Parathyroid adenoma (tissue), 2 donors: Measurements from ENCODE around the gene PANX1.

Experiments used
- H2AFZ ChIP-seq: fragments of 300-600 bp; sonication (generic); one replicate; pipeline ENCODE4 v1.7.0; 2017; ENCODE audit warnings: antibody characterized with exemption, mild to moderate bottlenecking
- H3K27ac ChIP-seq: fragments of 300-600 bp; sonication (generic); one replicate; pipeline ENCODE4 v1.7.0; 2017
- H3K27me3 ChIP-seq: fragments of 300-600 bp; sonication (generic); one replicate; pipeline ENCODE4 v1.7.0; 2017; ENCODE audit warnings: low read length; ENCODE audit not compliant: control insufficient read depth, insufficient read depth
- H3K36me3 ChIP-seq: fragments of 300-600 bp; sonication (generic); one replicate; pipeline ENCODE4 v1.7.0; 2017; ENCODE audit warnings: low read length; ENCODE audit not compliant: control insufficient read depth, insufficient read depth
- H3K4me1 ChIP-seq: fragments of 300-600 bp; sonication (generic); one replicate; pipeline ENCODE4 v1.7.0; 2017; ENCODE audit warnings: control low read depth
- H3K4me2 ChIP-seq: fragments of 300-600 bp; sonication (generic); one replicate; pipeline ENCODE4 v1.7.0; 2017; ENCODE audit warnings: low read length
- H3K4me3 ChIP-seq: fragments of 300-600 bp; sonication (generic); one replicate; pipeline ENCODE4 v1.7.0; 2017; ENCODE audit warnings: low read depth, low read length
- H3K79me2 ChIP-seq: fragments of 300-600 bp; sonication (generic); one replicate; pipeline ENCODE4 v1.7.0; 2017; ENCODE audit warnings: control low read depth
- H3K9ac ChIP-seq: fragments of 300-600 bp; sonication (generic); one replicate; pipeline ENCODE4 v1.7.0; 2017; ENCODE audit warnings: mild to moderate bottlenecking
- H3K9me3 ChIP-seq: fragments of 300-600 bp; sonication (generic); one replicate; pipeline ENCODE4 v1.7.0; 2017; ENCODE audit warnings: low read length; ENCODE audit not compliant: control insufficient read depth
- TF ChIP-seq, protein P1 (sequence below): fragments of 300-600 bp; sonication (generic); IDR thresholded peaks from one replicate; pipeline ENCODE4 v1.7.0; 2017; ENCODE audit warnings: antibody characterized with exemption, mild to moderate bottlenecking
- donor health status: primary hyperparathyroidism.

The PANX1 gene

DNA sequence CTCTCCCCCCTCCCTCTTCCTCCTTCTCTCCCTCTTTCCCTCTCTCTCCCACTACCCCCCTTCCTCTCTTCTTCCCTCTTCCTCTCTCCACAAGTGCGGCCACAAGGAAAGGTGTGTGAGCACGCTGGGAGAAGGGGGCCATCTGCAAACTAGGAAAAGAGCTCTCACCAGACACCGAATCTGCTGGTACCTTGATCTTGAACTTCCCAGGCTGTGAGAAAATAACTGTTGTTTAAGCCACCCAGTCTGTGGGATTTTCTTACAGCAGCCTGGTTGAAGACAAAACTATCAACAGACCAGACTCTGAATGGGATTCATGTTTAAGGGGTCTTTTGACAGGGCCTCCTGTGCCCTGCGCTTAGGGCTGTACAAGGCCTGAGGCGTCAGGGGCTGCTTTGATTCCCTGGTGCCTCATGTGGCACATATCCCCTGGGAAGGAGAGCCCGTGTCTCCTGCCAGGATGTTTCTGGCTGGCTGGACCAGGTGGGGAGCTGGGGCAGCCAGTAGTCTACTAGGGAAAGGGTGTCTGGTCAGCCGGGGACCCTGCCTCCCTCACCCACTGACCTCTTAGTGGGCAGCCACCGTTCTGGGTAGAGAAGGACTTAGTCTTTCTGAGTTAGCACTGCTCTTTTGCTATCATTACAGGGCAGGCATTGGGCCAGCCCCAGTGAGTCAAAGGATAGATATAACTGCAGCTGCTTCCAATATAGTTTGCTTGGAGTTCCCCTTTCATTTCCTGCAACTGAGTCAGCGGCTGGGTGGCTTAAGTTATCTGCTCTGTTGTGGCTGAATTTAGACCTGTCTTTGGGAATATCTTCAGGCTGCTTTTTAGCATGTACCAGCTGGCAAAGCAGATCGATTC is 6.2 kb downstream of the PANX1 start:
- peaks cover 5% of the 10 kb centered on the region for H3K4me1 ChIP-seq
- H3K9me3 ChIP-seq: no peaks in the 10 kb centered on the region
- TF ChIP-seq, protein P1, sequence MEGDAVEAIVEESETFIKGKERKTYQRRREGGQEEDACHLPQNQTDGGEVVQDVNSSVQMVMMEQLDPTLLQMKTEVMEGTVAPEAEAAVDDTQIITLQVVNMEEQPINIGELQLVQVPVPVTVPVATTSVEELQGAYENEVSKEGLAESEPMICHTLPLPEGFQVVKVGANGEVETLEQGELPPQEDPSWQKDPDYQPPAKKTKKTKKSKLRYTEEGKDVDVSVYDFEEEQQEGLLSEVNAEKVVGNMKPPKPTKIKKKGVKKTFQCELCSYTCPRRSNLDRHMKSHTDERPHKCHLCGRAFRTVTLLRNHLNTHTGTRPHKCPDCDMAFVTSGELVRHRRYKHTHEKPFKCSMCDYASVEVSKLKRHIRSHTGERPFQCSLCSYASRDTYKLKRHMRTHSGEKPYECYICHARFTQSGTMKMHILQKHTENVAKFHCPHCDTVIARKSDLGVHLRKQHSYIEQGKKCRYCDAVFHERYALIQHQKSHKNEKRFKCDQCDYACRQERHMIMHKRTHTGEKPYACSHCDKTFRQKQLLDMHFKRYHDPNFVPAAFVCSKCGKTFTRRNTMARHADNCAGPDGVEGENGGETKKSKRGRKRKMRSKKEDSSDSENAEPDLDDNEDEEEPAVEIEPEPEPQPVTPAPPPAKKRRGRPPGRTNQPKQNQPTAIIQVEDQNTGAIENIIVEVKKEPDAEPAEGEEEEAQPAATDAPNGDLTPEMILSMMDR: no peak
- no peaks in the 10 kb centered on the region for H3K79me2 ChIP-seq
- H3K36me3 ChIP-seq: no peaks in the 10 kb centered on the region
- no peaks in the 10 kb centered on the region for H3K27me3 ChIP-seq
- H3K4me3 ChIP-seq: no peak overlapping the region
- no peak overlapping the region for H2AFZ ChIP-seq
- no peak overlapping the region for H3K9ac ChIP-seq
- H3K27ac ChIP-seq: no peak overlapping the region
- H3K4me2 ChIP-seq: no peak overlapping the region

DNA sequence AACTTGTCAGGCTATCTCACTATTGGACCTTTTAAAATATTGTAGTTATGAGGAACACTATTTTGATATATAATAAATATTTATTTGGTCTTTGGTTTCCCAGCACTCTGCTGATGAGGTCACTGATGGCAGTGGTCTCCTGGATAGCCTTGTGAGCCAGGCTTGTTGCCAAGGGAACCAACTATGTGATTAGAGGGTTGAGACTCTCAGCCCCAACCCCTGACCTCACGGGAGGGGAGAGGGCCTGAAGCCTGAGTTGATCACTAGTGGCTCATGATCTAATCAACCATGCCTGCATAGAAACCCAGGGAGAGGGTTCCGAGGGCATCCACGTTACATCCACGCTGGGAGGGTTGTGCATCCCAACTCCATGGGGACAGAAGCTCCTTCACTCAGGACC is 10.8 kb downstream of the PANX1 start:
- no peak overlapping the region for H3K4me3 ChIP-seq
- H3K9me3 ChIP-seq: no peaks in the 10 kb centered on the region
- H3K79me2 ChIP-seq: no peaks in the 10 kb centered on the region
- H3K4me2 ChIP-seq: no peak overlapping the region
- TF ChIP-seq, protein P1: no peak
- no peak overlapping the region for H2AFZ ChIP-seq
- no peak overlapping the region for H3K9ac ChIP-seq
- no peaks in the 10 kb centered on the region for H3K27me3 ChIP-seq
- H3K27ac ChIP-seq: no peak overlapping the region
- no peaks in the 10 kb centered on the region for H3K4me1 ChIP-seq
- H3K36me3 ChIP-seq: no peaks in the 10 kb centered on the region

DNA sequence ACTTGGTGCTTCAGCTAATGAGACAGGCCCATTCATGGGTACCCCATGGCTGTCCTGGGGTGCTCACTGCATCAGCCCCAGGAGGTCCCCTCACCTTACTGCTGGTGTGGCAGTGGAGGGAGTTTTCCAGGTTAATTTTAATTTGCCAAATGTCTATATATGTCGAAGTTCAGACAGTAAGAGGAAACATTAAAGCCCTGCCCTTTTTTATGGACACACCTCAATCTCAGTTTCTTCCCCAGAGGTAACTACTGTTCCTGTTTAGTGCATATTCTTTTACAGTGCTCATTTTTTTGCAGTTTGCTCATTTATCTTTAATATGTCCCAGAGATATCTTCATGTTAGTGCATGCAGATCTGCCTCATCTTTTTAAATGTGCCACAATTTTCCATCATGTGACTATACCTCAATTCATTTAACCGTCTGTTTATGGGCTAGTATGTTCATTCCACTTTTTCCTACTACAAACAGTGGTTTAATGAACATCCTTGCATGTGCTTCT is 11.6 kb downstream of the PANX1 start:
- Histone ChIP-seq H3K4me1 (no peaks in the 10 kb centered on the region), H3K36me3 (no peaks in the 10 kb centered on the region), H3K9me3 (no peaks in the 10 kb centered on the region), H3K27me3 (no peaks in the 10 kb centered on the region), H2AFZ (no peak overlapping the region), H3K27ac (no peak overlapping the region), H3K4me3 (no peak overlapping the region), H3K9ac (no peak overlapping the region), H3K79me2 (no peaks in the 10 kb centered on the region), H3K4me2 (no peak overlapping the region)
- TF ChIP-seq, protein P1: no peak

DNA sequence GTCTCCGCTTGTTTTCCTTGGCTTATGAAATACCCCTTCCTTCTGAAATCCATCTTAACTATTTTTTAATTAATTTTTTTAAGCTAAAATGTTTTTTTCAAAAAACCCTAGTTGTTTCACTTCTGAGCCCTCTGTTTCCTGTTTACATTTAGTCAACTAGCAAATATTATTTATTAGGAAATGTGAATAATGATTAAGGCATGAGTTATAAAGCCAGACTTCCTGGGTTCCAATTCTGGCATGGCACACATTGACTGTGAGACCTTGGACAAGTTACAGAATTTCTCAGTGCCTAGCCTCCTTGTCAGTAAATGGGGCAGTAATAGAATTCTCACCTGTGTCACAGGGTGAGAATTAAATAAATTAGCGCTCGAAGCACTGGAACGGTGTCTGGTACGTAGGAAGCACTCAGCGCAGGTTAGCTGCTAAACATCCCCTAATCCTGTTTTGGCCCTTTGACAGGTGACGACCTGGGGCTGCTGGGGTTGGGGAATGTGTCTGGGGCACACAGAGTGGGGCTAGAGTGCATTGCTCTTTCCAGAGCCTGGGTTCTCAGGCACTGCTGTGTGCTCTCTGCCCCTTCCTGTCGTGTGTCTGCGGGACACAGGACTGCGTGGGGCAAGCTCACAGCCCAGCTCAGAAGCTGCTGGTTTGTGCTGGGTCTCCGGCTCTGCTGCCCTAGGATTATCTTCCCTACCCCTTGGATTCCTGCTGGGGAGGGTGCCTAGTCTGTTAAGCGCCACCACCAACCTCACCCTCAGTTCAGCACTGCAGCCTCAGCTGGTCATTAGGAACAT is 13.1 kb downstream of the PANX1 start:
- Histone ChIP-seq H3K9me3 (no peaks in the 10 kb centered on the region), H3K27ac (no peak overlapping the region), H3K79me2 (no peaks in the 10 kb centered on the region), H3K9ac (no peak overlapping the region), H3K4me3 (no peak overlapping the region), H3K4me2 (no peak overlapping the region), H2AFZ (no peak overlapping the region), H3K27me3 (no peaks in the 10 kb centered on the region), H3K4me1 (peaks cover 4% of the 10 kb centered on the region), H3K36me3 (no peaks in the 10 kb centered on the region)
- TF ChIP-seq, protein P1: no peak
